Measurements from ENCODE around the gene ZP1. TPM values are rescaled to one million over a fixed set of nuclear protein-coding genes. Genes with fewer than 3 reads are reported as not detected.

Gene ZP1
- total and polyA plus RNA-seq, 2 of the 13 experiments (the other 11 are each of a cell fraction or from before 2014, with no cell fraction given): 0.16 TPM; not detected in 1

GRCh38 chr11:60906132-60906972 is 39.0 kb downstream of the ZP1 start, which contains the start of gene PRPF19 (continued):
- TF ChIP-seq TGIF2 (CRISPR knock-in tag; IDR thresholded peaks at IDR 0.05) (peak; percentile 70), GATAD2A (CRISPR knock-in tag; IDR thresholded peaks at IDR 0.05) (peak; percentile 42; the same call in 1 of the 2 replicates), SIX4 (CRISPR knock-in tag; IDR thresholded peaks at IDR 0.05) (no peak), ZNF350 (CRISPR knock-in tag; IDR thresholded peaks at IDR 0.05; ENCODE audit: borderline replicate concordance, low read depth) (0 out of 2 replicates have a peak, but pooled peaks have one; percentile 51), RBFOX2 (IDR thresholded peaks at IDR 0.05; ENCODE audit: low read depth, low read length) (peak; percentile 95), ZNF782 (CRISPR knock-in tag; IDR thresholded peaks at IDR 0.05; ENCODE audit: borderline replicate concordance) (0 out of 2 replicates have a peak, but pooled peaks have one; percentile 55), ZKSCAN1 (IDR thresholded peaks at IDR 0.05; ENCODE audit: low read length) (no peak), ZNF138 (CRISPR knock-in tag; IDR thresholded peaks at IDR 0.05; ENCODE audit: low read depth) (peak; percentile 78), TAF15 (IDR thresholded peaks at IDR 0.05; ENCODE audit: low read depth, low read length, poor library complexity, severe bottlenecking) (peak; percentile 52), ARNTL (CRISPR knock-in tag; IDR thresholded peaks at IDR 0.05) (0 out of 2 replicates have a peak, but pooled peaks have one; percentile 43), ZNF543 (CRISPR knock-in tag; IDR thresholded peaks at IDR 0.05) (peak; percentile 91; the same call in 1 of the 2 replicates), ZNF383 (CRISPR knock-in tag; IDR thresholded peaks at IDR 0.05; ENCODE audit: borderline replicate concordance) (no peak), ZMYM2 (CRISPR knock-in tag; IDR thresholded peaks at IDR 0.05) (no peak), MEF2D (CRISPR knock-in tag; IDR thresholded peaks at IDR 0.05) (no peak; the same call in 1 of the 2 replicates), MED8 (CRISPR knock-in tag; IDR thresholded peaks at IDR 0.05; ENCODE audit: insufficient replicate concordance) (no peak), ZNF556 (CRISPR knock-in tag; IDR thresholded peaks at IDR 0.05; ENCODE audit: borderline replicate concordance) (peak; percentile 54; the same call in 1 of the 2 replicates), SP1 (IDR thresholded peaks at IDR 0.05) (no peak), SP1 (CRISPR knock-in tag; IDR thresholded peaks at IDR 0.05) (peak; percentile 60; the same call in 1 of the 2 replicates), ZNF17 (CRISPR knock-in tag; IDR thresholded peaks at IDR 0.05) (no peak), NR3C1 (CRISPR knock-in tag; IDR thresholded peaks at IDR 0.05) (no peak), EEA1 (CRISPR knock-in tag; IDR thresholded peaks at IDR 0.05; ENCODE audit: borderline replicate concordance) (0 out of 2 replicates have a peak, but pooled peaks have one; percentile 51), CCAR2 (optimal IDR thresholded peaks at IDR 0.05; ENCODE audit: low read depth, low read length) (no peak), KDM4B (CRISPR knock-in tag; IDR thresholded peaks at IDR 0.05) (no peak; the same call in 1 of the 2 replicates), GMEB1 (CRISPR knock-in tag; IDR thresholded peaks at IDR 0.05; ENCODE audit: borderline replicate concordance) (no peak; the same call in 1 of the 2 replicates), FOXP1 (IDR thresholded peaks at IDR 0.05) (no peak), FOXP1 (CRISPR knock-in tag; IDR thresholded peaks at IDR 0.05) (no peak), BRD4 (CRISPR knock-in tag; IDR thresholded peaks at IDR 0.05) (no peak), ZNF235 (CRISPR knock-in tag; IDR thresholded peaks at IDR 0.05; ENCODE audit: borderline replicate concordance) (no peak)
- TF ChIP-seq, protein P1, sequence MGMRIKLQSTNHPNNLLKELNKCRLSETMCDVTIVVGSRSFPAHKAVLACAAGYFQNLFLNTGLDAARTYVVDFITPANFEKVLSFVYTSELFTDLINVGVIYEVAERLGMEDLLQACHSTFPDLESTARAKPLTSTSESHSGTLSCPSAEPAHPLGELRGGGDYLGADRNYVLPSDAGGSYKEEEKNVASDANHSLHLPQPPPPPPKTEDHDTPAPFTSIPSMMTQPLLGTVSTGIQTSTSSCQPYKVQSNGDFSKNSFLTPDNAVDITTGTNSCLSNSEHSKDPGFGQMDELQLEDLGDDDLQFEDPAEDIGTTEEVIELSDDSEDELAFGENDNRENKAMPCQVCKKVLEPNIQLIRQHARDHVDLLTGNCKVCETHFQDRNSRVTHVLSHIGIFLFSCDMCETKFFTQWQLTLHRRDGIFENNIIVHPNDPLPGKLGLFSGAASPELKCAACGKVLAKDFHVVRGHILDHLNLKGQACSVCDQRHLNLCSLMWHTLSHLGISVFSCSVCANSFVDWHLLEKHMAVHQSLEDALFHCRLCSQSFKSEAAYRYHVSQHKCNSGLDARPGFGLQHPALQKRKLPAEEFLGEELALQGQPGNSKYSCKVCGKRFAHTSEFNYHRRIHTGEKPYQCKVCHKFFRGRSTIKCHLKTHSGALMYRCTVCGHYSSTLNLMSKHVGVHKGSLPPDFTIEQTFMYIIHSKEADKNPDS (CRISPR knock-in tag; IDR thresholded peaks at IDR 0.05): no peak
